ENCODE data around the gene THBS1. TPM values are rescaled to one million over a fixed set of nuclear protein-coding genes. Genes with fewer than 3 reads are reported as not detected.

The THBS1 gene
- total RNA-seq, 4 donors from 2014 or later: 82.0 to 396 (median 89.6) TPM

DNA sequence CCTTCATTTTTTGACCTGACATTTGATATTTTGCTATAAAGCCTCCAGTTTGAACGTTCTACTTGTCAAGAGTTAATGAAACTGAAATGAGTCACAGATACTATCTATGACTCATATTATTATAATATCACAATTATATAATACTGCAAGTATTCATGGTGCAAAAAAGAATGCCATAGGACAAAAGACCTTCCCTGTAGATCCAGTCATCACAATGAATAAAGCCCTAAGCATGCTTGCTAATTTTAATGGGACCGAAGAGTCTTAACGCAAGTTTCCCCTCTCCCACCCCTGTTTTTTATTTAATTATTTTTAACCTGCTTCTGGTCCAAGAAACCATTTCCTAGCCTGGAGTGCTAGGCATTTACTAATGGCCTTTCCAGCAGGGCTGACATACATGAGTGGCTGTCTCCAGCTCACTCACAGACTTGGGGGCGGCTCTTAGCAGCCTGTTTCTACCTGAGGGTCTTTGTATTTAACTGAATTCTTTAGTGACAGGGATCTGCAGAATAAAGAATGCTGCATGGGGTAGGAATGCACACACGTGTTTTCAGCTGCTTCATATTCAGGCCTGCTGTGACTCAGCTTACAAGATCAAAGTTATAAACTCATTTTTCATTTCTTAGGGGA lies 61.2 kb downstream of the THBS1 start:
- 31% methylated on average over 5 of the region's 5 CpGs for WGBS
- H3K27ac ChIP-seq: no peak overlapping the region
- peaks cover 14% of the 10 kb centered on the region for H3K4me1 ChIP-seq
- no peak for DNase-seq (ENCODE audit: low spot score in 2 of 2)
- H3K4me3 ChIP-seq: no peak overlapping the region
- H3K36me3 ChIP-seq: no peaks in the 10 kb centered on the region
- TF ChIP-seq, protein P1, sequence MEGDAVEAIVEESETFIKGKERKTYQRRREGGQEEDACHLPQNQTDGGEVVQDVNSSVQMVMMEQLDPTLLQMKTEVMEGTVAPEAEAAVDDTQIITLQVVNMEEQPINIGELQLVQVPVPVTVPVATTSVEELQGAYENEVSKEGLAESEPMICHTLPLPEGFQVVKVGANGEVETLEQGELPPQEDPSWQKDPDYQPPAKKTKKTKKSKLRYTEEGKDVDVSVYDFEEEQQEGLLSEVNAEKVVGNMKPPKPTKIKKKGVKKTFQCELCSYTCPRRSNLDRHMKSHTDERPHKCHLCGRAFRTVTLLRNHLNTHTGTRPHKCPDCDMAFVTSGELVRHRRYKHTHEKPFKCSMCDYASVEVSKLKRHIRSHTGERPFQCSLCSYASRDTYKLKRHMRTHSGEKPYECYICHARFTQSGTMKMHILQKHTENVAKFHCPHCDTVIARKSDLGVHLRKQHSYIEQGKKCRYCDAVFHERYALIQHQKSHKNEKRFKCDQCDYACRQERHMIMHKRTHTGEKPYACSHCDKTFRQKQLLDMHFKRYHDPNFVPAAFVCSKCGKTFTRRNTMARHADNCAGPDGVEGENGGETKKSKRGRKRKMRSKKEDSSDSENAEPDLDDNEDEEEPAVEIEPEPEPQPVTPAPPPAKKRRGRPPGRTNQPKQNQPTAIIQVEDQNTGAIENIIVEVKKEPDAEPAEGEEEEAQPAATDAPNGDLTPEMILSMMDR (IDR thresholded peaks at IDR 0.05): no peak
- TF ChIP-seq POLR2A (IDR thresholded peaks at IDR 0.05) (no peak), EP300 (IDR thresholded peaks at IDR 0.05) (no peak), POLR2AphosphoS5 (IDR thresholded peaks at IDR 0.05) (no peak)
- H3K27me3 ChIP-seq: no peaks in the 10 kb centered on the region
- no peaks in the 10 kb centered on the region for H3K9me3 ChIP-seq

DNA sequence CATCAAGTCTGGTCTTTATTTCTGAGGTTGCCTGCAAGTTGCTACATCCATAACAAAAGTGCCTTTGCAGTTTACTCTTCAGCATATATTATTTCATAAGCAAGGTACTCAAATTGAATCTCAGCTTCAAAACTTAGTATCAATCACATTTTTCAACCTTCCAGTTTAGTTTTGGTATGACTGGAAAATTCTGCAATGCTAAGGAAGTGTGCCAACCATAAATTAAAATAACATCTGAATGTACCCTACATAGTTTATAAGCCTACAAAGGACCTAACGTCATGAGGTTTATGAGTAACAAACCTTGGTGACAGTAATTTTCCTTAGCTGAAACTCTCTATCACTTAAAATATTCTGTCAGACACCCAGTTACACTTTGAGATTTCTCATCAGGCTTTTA lies 62.8 kb downstream of the THBS1 start:
- no peak overlapping the region for H3K27ac ChIP-seq
- no peak for DNase-seq (ENCODE audit: low spot score in 2 of 2)
- H3K36me3 ChIP-seq: no peaks in the 10 kb centered on the region
- peaks cover 14% of the 10 kb centered on the region for H3K4me1 ChIP-seq
- H3K9me3 ChIP-seq: no peaks in the 10 kb centered on the region
- no peak for TF ChIP-seq EP300 (IDR thresholded peaks at IDR 0.05)
- no peak for TF ChIP-seq POLR2A (IDR thresholded peaks at IDR 0.05)
- no peak for TF ChIP-seq POLR2AphosphoS5 (IDR thresholded peaks at IDR 0.05)
- TF ChIP-seq, protein P1 (IDR thresholded peaks at IDR 0.05): no peak
- WGBS: 76% methylated on average over 1 of the region's 1 CpG
- no peaks in the 10 kb centered on the region for H3K27me3 ChIP-seq
- H3K4me3 ChIP-seq: no peak overlapping the region

DNA sequence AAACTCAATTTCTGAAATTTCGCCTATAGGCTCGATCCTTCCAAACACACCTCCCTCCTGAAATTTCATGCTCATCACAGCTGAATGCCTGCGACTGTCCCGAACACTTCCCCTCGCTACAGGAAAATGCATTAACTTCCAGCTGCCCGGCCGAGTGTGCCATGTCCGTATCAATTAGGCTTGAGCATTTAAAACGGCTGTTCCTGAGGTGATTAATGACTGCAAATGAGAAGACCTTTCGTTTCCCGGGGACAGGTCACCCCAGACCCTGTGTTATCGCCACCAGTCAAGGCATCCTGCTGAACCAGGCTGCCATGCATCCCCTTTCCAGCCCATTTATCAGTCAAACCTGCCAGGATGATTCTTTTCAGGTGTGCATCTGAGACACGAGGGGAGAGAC lies 63.3 kb downstream of the THBS1 start:
- Histone ChIP-seq H3K27ac (no peak overlapping the region), H3K4me3 (no peak overlapping the region), H3K36me3 (no peaks in the 10 kb centered on the region), H3K27me3 (no peaks in the 10 kb centered on the region), H3K9me3 (no peaks in the 10 kb centered on the region), H3K4me1 (peaks cover 14% of the 10 kb centered on the region)
- 84% methylated on average over 13 of the region's 13 CpGs for WGBS
- TF ChIP-seq, protein P1 (IDR thresholded peaks at IDR 0.05): no peak
- no peak for TF ChIP-seq POLR2A (IDR thresholded peaks at IDR 0.05)
- TF ChIP-seq POLR2AphosphoS5 (IDR thresholded peaks at IDR 0.05): no peak
- TF ChIP-seq EP300 (IDR thresholded peaks at IDR 0.05): no peak
- DNase-seq (ENCODE audit: low spot score in 2 of 2): no peak

DNA sequence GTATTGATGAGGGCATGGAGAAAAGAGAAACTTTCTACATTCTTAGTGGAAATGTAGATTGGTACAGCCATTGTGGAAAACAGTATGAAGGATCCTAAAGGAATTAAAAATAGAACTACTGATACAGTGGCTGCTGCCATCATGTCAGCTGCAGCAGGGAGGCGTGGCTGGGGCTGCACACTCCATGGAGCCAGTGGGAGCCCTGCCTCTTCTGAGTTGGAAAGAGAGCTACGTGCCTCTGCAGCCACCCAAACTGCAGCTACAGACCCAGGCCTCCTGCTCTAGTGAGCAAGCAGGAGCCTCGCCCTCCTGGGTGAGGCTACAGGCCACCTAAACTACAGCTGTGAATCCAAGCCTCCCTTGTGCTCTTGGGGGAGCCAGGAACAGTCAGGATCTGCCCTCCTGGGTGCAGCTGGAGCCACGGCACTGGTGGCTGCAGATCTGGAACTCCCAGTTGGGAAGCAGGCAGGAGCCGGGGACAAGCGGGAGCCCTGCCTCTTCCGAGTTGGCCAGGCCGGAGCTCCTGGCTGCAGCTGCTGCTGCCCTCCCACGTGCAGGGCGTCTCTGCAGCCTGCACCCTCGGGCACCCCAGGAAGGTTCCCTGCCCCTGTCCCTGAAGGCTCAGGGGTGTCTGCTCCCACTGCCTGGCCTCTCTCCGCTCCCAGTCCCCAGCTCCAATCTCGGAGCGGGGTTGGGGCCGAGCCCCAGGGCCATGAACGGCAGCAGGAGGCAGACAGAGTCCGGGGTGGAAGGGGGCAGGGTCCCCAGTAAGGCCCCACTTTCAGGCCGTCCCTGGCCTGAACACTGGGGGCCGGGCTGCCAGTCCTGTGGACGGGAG lies 64.5 kb downstream of the THBS1 start:
- WGBS: 54% methylated on average over 3 of the region's 20 CpGs
- peaks cover 14% of the 10 kb centered on the region for H3K4me1 ChIP-seq
- no peak overlapping the region for H3K4me3 ChIP-seq
- TF ChIP-seq, protein P1 (IDR thresholded peaks at IDR 0.05): no peak
- TF ChIP-seq POLR2A (IDR thresholded peaks at IDR 0.05) (no peak), EP300 (IDR thresholded peaks at IDR 0.05) (no peak), POLR2AphosphoS5 (IDR thresholded peaks at IDR 0.05) (no peak)
- no peak for DNase-seq (ENCODE audit: low spot score in 2 of 2)
- no peaks in the 10 kb centered on the region for H3K27me3 ChIP-seq
- H3K36me3 ChIP-seq: no peaks in the 10 kb centered on the region
- H3K9me3 ChIP-seq: no peaks in the 10 kb centered on the region
- no peak overlapping the region for H3K27ac ChIP-seq

DNA sequence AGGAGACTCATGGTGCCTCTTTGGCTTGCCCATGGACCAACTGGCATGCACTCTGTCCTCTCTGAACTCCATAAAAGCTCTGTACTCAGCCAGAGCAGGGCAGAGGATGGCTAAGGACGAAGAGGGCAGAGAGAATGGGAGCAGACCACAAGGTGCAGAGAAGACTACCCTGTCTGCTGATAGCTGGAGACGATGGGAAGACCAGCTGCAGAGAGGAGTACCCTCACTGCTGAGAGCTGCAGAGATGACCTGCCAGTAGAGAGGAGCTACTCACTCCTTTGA lies 65.0 kb downstream of the THBS1 start:
- TF ChIP-seq POLR2A (IDR thresholded peaks at IDR 0.05) (no peak), EP300 (IDR thresholded peaks at IDR 0.05) (no peak)
- TF ChIP-seq, protein P1 (IDR thresholded peaks at IDR 0.05): no peak
- DNase-seq (ENCODE audit: low spot score in 2 of 2): no peak
- Histone ChIP-seq H3K27ac (no peak overlapping the region), H3K4me1 (peaks cover 14% of the 10 kb centered on the region), H3K4me3 (no peak overlapping the region), H3K27me3 (no peaks in the 10 kb centered on the region), H3K9me3 (no peaks in the 10 kb centered on the region), H3K36me3 (no peaks in the 10 kb centered on the region)
- WGBS: 100% methylated on average over 2 of the region's 2 CpGs

Measured in suprapubic skin (tissue), 4 donors.